Upper lobe of left lung (tissue), 6 donors: ENCODE results near the gene ABLIM2. TPM values are rescaled to one million over a fixed set of nuclear protein-coding genes. Genes with fewer than 3 reads are reported as not detected.
A peak's percentile ranks its signal among the peaks of the same experiment; 100 is the strongest.

Experiments used
- ATAC-seq, 2 donors: fragments of 200-7000 bp; cut with Tn5 transposase; one replicate each; pipeline ENCODE4 v1.9.1; 2022; ENCODE audit warnings: mild to moderate bottlenecking in 2 of 2, moderate library complexity in 2 of 2; ENCODE audit not compliant: low FRiP score in 2 of 2
- DNase-seq, 2 donors: peaks; one replicate each; pipeline ENCODE4 v3.0.0-alpha.2; 2019 to 2020
- H3K27ac ChIP-seq, 4 donors: fragments of 200-600 bp; sonication (generic); one replicate each; pipeline ENCODE4 v1.5.1; 2016 to 2019
- H3K27me3 ChIP-seq, 4 donors: fragments of 200-600 bp; sonication (generic); one replicate each; pipeline ENCODE4 v1.5.1; 2017 to 2019
- H3K36me3 ChIP-seq, 4 donors: fragments of 200-600 bp; sonication (generic); one replicate each; pipeline ENCODE4 v1.5.1; 2016 to 2019
- H3K4me1 ChIP-seq, 4 donors: fragments of 200-600 bp; sonication (generic); one replicate each; pipeline ENCODE4 v1.5.1; 2018 to 2019
- H3K4me3 ChIP-seq, 4 donors: fragments of 200-600 bp; sonication (generic); one replicate each; pipeline ENCODE4 v1.5.1; 2017 to 2019; ENCODE audit warnings: mild to moderate bottlenecking in 2 of 4, moderate library complexity in 1 of 4
- H3K9me3 ChIP-seq, 4 donors: fragments of 200-600 bp; sonication (generic); one replicate each; pipeline ENCODE4 v1.5.1; 2018 to 2019
- EP300 ChIP-seq, 4 donors: sonication (generic); formaldehyde crosslinking; IDR thresholded peaks; one replicate each; pipeline ENCODE4 v1.5.1; 2017; ENCODE audit warnings: antibody characterized with exemption in 4 of 4, control low read depth in 2 of 4
- POLR2A ChIP-seq, 4 donors: fragments of 450-650 bp; IDR thresholded peaks; one replicate each; pipeline ENCODE4 v1.5.1; 2016 to 2017; ENCODE audit warnings: antibody characterized with exemption in 4 of 4, mild to moderate bottlenecking in 2 of 4
- POLR2AphosphoS5 ChIP-seq, 2 donors: sonication (generic); formaldehyde crosslinking; IDR thresholded peaks; one replicate each; pipeline ENCODE4 v1.5.1; 2017; ENCODE audit warnings: antibody characterized with exemption in 2 of 2
- WGBS, 2 donors: methylation state at CpG; one replicate each; pipeline ENCODE4 v1.1.5; 2017 to 2018; 5-methylcytosine and 5-hydroxymethylcytosine counted together
- total RNA-seq, 6 donors: library from RNA; depleted of rRNA in 4 of 6; stranded (reverse); fragments of >200 nt in 4 of 6; gene quantifications; one replicate each; pipeline versions ENCODE4 v1.1.0 to v1.2.1, GENCODE V29; 2016 to 2021
- TF ChIP-seq, protein P1 (sequence below), 6 experiments: fragments of 450-650 bp in 4 of 6; fragments of 200-600 bp in 2 of 6; sonication (generic) in 2 of 6; IDR thresholded peaks; one replicate each; pipeline ENCODE4 v1.5.1; 2016 to 2019; ENCODE audit warnings: antibody characterized with exemption in 6 of 6
- donor health status: DM: no; HTN: no; CAD: no; lungs with moderate emphysema.
- donor health status: DM: no; HTN: yes; CAD: no; lungs with severe emphysema.

ABLIM2 gene
- total RNA-seq, 6 donors from 2014 or later: 3.6 to 36.9 (median 8.1) TPM

DNA sequence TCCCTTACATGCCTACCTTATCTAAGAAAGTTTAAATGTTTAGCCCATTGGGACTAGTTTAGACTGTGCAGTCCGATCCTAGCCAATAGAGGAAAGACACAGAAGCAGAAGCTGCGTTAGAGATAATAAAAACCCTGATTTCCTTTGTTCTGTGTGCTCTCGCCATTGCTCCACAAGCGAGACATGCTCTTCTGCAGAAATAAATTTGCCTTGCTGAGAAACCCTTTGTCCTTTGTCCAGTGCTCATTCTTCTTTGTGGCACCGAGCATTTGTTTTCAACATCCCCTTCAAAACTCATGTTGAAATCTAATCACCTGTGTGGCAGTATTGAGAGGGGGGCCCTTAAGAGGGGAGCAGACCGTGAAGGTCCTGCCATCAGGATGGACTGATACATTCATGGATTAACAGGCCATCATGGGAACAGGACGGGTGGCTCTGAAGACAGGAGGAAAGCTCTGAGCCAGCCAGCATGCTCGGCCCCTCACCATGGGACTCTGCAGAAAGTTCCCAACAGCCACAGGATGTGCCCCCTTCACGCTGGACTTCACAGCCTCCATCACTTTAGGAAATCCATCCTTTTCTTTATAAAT, 94.5 kb downstream of the ABLIM2 start:
- Histone ChIP-seq H3K9me3 (peaks cover 0 to 20% (median 18%) of the 10 kb centered on the region in 4 donors), H3K27me3 (no peaks in the 10 kb centered on the region), H3K27ac (no peak overlapping the region), H3K4me1 (no peaks in the 10 kb centered on the region), H3K36me3 (no peaks in the 10 kb centered on the region), H3K4me3 (no peak overlapping the region)
- no peak for TF ChIP-seq POLR2AphosphoS5 (IDR thresholded peaks at IDR 0.05)
- TF ChIP-seq EP300 (IDR thresholded peaks at IDR 0.05): no peak
- TF ChIP-seq, protein P1, sequence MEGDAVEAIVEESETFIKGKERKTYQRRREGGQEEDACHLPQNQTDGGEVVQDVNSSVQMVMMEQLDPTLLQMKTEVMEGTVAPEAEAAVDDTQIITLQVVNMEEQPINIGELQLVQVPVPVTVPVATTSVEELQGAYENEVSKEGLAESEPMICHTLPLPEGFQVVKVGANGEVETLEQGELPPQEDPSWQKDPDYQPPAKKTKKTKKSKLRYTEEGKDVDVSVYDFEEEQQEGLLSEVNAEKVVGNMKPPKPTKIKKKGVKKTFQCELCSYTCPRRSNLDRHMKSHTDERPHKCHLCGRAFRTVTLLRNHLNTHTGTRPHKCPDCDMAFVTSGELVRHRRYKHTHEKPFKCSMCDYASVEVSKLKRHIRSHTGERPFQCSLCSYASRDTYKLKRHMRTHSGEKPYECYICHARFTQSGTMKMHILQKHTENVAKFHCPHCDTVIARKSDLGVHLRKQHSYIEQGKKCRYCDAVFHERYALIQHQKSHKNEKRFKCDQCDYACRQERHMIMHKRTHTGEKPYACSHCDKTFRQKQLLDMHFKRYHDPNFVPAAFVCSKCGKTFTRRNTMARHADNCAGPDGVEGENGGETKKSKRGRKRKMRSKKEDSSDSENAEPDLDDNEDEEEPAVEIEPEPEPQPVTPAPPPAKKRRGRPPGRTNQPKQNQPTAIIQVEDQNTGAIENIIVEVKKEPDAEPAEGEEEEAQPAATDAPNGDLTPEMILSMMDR (IDR thresholded peaks at IDR 0.05): no peak
- no peak for TF ChIP-seq POLR2A (IDR thresholded peaks at IDR 0.05)
- WGBS, 2 donors: 87 to 95% methylated on average over 9 of the region's 9 CpGs
- ATAC-seq: no peak
- no peak for DNase-seq

DNA sequence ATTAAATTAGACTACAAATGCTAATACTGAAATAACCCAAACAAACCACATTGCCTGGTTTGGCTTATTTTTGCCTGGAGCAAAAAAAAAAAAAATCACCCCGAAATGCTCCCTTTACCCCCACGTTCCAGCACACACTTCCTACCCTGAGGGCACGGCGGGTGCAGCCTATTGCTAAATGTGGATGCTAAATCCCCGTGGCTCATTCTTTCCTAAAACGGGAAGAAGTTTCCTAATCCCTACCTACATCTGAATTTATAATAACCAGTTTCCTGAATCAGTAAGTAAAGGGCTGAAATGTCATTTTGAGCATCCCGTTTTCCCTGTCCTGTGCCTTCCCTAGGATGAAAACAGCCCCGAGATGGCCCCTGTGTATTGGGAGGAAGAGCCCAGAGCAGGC, 97.0 kb downstream of the ABLIM2 start:
- Histone ChIP-seq H3K4me3 (no peak overlapping the region), H3K4me1 (no peaks in the 10 kb centered on the region), H3K36me3 (no peaks in the 10 kb centered on the region), H3K9me3 (peaks cover 0 to 20% (median 18%) of the 10 kb centered on the region in 4 donors), H3K27ac (no peak overlapping the region), H3K27me3 (no peaks in the 10 kb centered on the region)
- DNase-seq (no peak), ATAC-seq (no peak)
- no peak for TF ChIP-seq POLR2A (IDR thresholded peaks at IDR 0.05)
- no peak for TF ChIP-seq POLR2AphosphoS5 (IDR thresholded peaks at IDR 0.05)
- no peak for TF ChIP-seq EP300 (IDR thresholded peaks at IDR 0.05)
- TF ChIP-seq, protein P1 (IDR thresholded peaks at IDR 0.05): no peak
- 86 to 91% methylated on average over 8 of the region's 8 CpGs for WGBS, 2 donors

DNA sequence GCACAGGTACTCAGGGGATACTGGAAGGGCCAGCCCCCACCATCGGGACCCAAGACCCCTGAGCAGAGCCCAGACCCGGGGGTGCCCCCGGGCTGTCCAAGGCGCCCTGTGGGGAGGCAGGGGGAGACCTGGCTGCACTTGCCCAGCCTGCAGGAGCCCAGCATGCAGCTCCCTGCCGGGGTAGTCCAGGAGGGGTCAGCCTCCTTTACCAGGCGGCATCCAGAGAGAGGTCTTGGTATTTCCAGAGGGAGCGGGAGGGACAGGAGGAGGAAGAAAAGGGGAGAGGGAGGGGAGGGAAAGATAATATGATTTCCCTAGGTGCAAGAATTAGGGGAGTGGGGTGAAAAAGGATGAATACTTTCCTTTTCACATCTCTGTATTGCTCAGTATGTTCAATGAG, 97.5 kb downstream of the ABLIM2 start:
- H3K27me3 ChIP-seq: no peaks in the 10 kb centered on the region
- no peak overlapping the region for H3K4me3 ChIP-seq
- TF ChIP-seq EP300 (IDR thresholded peaks at IDR 0.05) (no peak), POLR2A (IDR thresholded peaks at IDR 0.05) (no peak), POLR2AphosphoS5 (IDR thresholded peaks at IDR 0.05) (no peak)
- TF ChIP-seq, protein P1 (IDR thresholded peaks at IDR 0.05): no peak
- no peaks in the 10 kb centered on the region for H3K4me1 ChIP-seq
- H3K9me3 ChIP-seq: peaks cover 0 to 20% (median 18%) of the 10 kb centered on the region in 4 donors
- H3K27ac ChIP-seq: no peak overlapping the region
- DNase-seq (no peak), ATAC-seq (no peak)
- 60 to 90% methylated on average over 2 to 7 of the region's 7 CpGs for WGBS, 2 donors
- H3K36me3 ChIP-seq: no peaks in the 10 kb centered on the region

DNA sequence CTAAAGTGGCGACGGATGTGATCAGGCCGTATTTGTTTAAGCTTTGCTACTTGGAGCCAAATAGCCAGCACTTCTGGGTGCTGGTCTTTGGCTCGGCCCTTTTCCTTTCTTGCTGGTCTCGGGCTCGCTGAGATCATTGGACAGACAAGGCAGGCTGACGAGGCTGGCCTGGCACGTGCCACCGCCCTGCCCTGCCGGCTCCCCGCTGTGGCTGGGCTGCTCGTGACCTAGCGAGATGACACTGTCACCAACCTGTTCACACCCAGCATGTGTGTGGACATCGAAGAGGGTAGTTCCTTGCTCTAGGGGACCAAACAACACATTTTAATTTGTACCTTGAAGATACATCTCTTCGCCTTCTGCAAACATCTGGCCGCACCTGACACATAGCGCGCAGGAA, 98.0 kb downstream of the ABLIM2 start:
- Histone ChIP-seq H3K9me3 (peaks cover 0 to 20% (median 18%) of the 10 kb centered on the region in 4 donors), H3K36me3 (no peaks in the 10 kb centered on the region), H3K27ac (no peak overlapping the region), H3K27me3 (no peaks in the 10 kb centered on the region), H3K4me1 (no peaks in the 10 kb centered on the region), H3K4me3 (no peak overlapping the region)
- ATAC-seq: no peak
- DNase-seq: no peak
- TF ChIP-seq, protein P1 (IDR thresholded peaks at IDR 0.05): no peak
- TF ChIP-seq POLR2A (IDR thresholded peaks at IDR 0.05) (no peak), POLR2AphosphoS5 (IDR thresholded peaks at IDR 0.05) (no peak), EP300 (IDR thresholded peaks at IDR 0.05) (no peak)
- 76 to 86% methylated on average over 7 to 18 of the region's 18 CpGs for WGBS, 2 donors

DNA sequence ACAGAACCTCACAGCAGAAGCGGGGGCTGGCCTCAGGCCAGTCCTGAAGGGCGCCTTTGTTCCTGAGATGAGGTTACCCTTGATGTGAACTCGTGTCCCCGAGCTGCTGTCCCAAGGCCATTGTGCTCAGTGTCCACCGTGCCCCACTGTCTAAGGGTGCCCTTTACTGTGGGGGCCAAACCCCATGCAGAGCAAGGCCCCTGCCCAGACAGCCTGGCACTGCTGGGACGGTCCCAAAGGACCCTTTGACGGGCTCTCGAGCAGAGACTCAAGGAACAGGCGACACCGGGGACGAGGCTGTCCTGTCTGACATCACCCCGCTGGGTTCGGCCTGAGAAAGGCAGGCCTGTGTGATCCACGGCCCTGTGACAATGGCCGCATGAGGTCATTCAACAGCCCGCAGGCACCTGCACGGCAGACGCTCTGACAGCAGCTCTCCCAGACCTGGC, 100.6 kb downstream of the ABLIM2 start:
- WGBS, 2 donors: 94% methylated on average over 18 of the region's 18 CpGs; no CpG with 5 or more reads in 1 of the 2 donors
- H3K4me1 ChIP-seq: no peaks in the 10 kb centered on the region
- no peaks in the 10 kb centered on the region for H3K36me3 ChIP-seq
- H3K27ac ChIP-seq: no peak overlapping the region
- peak in 1 of 2 donors; percentile 47 for ATAC-seq
- TF ChIP-seq POLR2AphosphoS5 (IDR thresholded peaks at IDR 0.05): no peak
- TF ChIP-seq, protein P1 (IDR thresholded peaks at IDR 0.05): no peak
- TF ChIP-seq EP300 (IDR thresholded peaks at IDR 0.05): no peak
- TF ChIP-seq POLR2A (IDR thresholded peaks at IDR 0.05): no peak
- no peak overlapping the region for H3K4me3 ChIP-seq
- no peak for DNase-seq
- H3K27me3 ChIP-seq: no peaks in the 10 kb centered on the region
- peaks cover 0 to 11% (median 2%) of the 10 kb centered on the region in 4 donors for H3K9me3 ChIP-seq
